ENCODE data around the gene FUT8.
"Not testable (repeated sequence)": the region's sequence is repeated elsewhere in the genome, so short reads cannot be mapped to it uniquely, and the experiment has no call there.

FUT8 gene

DNA sequence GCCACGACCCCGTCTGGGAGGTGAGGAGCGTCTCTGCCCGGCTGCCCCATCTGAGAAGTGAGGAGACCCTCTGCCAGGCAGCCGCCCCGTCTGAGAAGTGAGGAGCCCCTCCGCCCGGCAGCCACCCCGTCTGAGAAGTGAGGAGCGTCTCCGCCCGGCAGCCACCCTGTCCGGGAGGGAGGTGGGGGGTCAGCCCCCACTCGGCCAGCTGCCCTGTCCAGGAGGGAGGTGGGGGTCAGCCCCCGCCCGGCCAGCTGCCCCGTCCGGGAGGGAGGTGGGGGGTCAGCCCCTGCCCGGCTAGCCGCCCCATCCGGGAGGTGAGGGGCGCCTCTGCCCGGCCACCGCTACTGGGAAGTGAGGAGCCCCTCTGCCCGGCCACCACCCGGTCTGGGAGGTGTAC is 221.1 kb downstream of the FUT8 start:
- DNase-seq; intact Hi-C loops (cut with DNase I): not testable (repeated sequence)

DNA sequence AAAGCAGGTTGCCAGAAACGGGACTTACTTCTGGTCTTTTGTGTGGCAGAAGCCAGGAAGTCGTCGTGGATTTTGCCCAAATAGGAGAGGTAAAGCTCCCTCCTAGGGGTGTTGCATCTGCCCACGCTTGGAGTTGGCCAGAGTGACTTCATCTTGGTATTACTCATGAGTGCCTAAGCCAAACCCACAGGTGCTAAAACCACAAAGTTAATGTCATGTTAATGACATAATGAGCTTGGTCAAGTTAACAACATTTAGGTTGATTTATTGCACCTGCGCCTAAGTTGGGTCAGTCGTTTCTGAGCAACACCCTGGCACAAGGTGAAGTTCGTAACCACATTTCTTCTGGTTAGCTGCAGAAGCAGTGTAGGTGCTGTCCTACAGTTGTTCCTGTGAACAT is 225.2 kb downstream of the FUT8 start:
- intact Hi-C loops (cut with DNase I) = no loop called here
- no peak for DNase-seq

- DNase-seq = no peak
- intact Hi-C loops (cut with DNase I) = no loop called here
Observed at GRCh38 chr14:65639216-65639615, 226.7 kb downstream of the FUT8 start.

DNA sequence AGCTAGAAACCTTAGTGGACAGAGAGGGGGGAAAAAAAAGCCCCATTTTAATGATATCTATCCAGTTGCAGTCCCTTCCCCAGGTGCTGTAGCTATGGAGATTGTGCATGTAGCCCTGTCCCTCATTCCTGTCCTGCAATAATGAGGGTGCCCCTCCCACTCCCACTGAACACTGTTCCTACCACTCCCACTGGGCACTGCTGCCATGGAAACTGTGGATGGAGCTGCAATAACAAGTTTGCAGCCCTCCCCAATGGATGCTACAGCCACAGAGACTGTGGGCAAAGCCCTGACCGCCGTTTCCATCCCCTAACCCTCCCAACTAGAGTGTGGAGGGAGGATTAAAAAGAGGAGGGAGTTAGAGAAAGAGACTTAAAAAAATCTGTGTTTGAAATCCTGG is 238.3 kb downstream of the FUT8 start:
- DNase-seq = no peak
- intact Hi-C loops (cut with DNase I) = no loop called here

GRCh38 chr14:65656554-65656953 is 244.0 kb downstream of the FUT8 start:
- intact Hi-C loops (cut with DNase I) = no loop called here
- DNase-seq = no peak

DNA sequence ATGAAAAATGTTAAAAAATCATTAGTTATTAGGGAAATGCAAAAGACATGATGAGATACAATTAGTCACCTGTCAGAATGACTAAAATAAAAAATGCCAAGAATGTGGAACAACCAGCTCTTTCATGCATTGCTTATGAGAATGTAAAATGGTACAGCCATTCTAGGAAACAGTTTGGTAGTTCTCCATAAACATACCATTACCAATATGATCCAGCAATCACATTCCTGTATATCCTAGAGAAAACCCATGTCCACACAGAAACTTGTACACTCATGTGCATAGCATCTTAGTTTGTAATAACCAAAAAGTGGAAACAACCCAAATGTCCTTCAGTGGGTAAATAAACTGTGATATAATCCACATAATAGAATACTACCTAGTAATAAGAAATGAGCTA is 245.7 kb downstream of the FUT8 start:
- intact Hi-C loops (cut with DNase I) = no loop called here
- DNase-seq = no peak

GRCh38 chr14:65661865-65662264 is 249.3 kb downstream of the FUT8 start:
- no peak for DNase-seq
- intact Hi-C loops (cut with DNase I) = no loop called here

- DNase-seq = no peak
- intact Hi-C loops (cut with DNase I) = no loop called here
Observed at GRCh38 chr14:65664436-65664835, 251.9 kb downstream of the FUT8 start.

DNA sequence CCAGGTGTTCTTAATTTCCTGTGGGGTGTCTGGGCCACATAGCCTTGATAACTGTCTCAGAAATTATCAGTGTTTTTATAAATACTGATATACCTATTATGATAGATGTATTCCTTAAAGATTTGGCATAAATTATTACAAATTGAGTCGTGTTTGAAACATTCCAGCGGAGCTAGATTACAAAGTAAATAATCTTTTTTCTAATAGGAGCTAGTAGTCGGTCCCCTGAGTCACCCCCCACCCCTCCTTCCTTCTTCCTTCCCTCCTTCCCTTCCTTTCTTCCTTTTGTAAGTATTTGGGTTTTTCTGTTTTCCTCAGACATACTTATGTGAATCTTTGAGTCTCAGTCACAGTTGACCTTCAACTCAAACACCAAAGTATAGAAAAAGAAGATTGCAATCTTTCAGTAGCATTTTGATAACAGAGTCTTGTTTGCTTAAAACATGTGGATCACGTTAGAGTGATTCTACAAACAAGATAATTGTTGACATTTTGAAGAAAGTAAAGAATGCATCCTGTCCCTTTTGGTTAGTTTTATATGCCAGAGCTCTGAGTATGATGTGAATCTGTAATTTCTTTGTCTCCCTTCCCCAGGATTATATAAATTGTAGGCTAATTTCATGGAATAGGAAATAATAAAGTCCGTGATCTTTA is 264.0 kb downstream of the FUT8 start:
- intact Hi-C loops (cut with DNase I) = no loop called here
- DNase-seq = no peak

GRCh38 chr14:65685572-65685971 is 273.0 kb downstream of the FUT8 start:
- DNase-seq = no peak
- intact Hi-C loops (cut with DNase I) = no loop called here

- intact Hi-C loops (cut with DNase I) = no loop called here
- DNase-seq = no peak
Observed at GRCh38 chr14:65686761-65687160, 274.2 kb downstream of the FUT8 start.

- intact Hi-C loops (cut with DNase I) = no loop called here
- DNase-seq = no peak
Observed at GRCh38 chr14:65689070-65689469, 276.5 kb downstream of the FUT8 start.

GRCh38 chr14:65692566-65692965 is 280.0 kb downstream of the FUT8 start:
- intact Hi-C loops (cut with DNase I); DNase-seq: not testable (repeated sequence)

GRCh38 chr14:65696801-65697200 is 284.3 kb downstream of the FUT8 start:
- no peak for DNase-seq
- intact Hi-C loops (cut with DNase I) = no loop called here

DNA sequence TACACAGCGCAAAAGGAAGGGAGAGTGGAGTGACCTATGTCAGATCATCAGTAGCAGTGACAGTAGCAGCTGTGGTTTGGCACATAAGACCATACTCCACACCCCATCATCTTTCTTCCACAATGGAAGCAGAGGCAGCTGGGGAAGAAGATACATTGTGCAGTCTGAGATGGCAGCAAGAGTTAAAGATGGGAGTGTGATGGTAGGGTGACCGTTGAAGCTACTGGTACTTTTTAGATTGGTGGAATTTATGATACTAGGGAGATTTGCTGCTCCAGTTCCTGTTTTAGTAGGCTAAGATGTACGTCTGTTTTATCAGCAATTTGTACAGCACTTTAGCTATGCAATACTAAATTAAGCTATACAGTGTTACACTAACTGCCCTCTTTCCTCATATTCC is 291.0 kb downstream of the FUT8 start:
- no peak for DNase-seq
- intact Hi-C loops (cut with DNase I) = no loop called here

- no peak for DNase-seq
- intact Hi-C loops (cut with DNase I) = no loop called here
Observed at GRCh38 chr14:65703996-65704395, 291.5 kb downstream of the FUT8 start.

DNA sequence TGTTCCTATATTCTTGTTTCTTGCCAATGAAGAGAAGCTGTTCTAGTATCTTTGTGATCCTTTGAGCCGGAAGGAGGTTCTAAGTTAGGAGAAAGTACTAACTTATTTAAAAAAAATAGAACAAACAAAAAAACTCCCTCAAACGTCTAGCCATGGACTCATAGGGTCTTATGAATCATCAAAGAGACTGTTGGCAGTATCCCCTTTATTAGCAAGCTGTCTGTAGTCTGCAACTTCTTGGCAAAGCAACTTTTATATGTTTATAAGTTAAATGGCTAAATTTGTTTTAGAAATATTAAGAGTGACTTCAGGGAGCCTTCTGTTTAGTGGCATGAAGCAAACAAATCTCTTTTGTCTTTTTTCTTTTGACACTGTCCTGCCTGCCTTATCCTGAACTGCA is 291.9 kb downstream of the FUT8 start:
- intact Hi-C loops (cut with DNase I) = no loop called here
- DNase-seq = no peak

- intact Hi-C loops (cut with DNase I) = no loop called here
- no peak for DNase-seq
Observed at GRCh38 chr14:65704850-65705249, 292.3 kb downstream of the FUT8 start.

- no peak for DNase-seq
- intact Hi-C loops (cut with DNase I) = no loop called here
Observed at GRCh38 chr14:65709576-65709975, 297.0 kb downstream of the FUT8 start.

DNA sequence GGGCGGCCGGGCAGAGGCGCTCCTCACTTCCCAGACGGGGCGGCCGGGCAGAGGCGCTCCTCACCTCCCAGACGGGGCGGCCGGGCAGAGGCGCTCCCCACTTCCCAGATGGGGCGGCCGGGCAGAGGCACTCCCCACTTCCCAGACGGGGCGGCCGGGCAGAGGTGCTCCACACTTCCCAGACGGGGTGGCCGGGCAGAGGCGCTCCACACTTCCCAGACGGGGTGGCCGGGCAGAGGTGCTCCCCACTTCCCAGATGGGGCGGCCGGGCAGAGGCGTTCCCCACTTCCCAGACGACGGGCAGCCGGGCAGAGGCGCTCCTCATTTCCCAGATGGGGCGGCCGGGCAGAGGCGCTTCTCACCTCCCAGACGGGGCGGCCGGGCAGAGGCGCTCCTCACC is 304.3 kb downstream of the FUT8 start:
- DNase-seq; intact Hi-C loops (cut with DNase I): not testable (repeated sequence)

DNA sequence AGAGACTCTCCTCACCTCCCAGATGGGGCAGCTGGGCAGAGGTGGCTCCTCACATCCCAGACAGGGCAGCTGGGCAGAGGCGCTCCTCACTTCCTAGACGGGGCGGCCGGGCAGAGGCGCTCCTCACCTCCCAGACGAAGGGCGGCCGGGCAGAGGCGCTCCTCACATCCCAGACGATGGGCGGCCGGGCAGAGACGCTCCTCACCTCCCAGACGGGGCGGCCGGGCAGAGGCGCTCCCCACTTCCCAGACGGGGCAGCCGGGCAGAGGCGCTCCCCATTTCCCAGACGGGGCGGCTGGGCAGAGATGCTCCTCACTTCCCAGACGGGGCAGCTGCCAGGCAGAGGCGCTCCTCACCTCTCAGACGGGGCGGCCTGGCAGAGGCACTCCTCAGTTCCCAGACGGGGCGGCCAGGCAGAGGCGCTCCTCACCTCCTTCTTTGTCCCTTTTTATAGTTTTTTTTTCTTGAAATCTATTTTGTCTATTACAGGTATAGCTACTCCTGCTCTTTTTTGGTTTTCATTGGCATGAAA is 304.9 kb downstream of the FUT8 start:
- intact Hi-C loops (cut with DNase I) = not testable (repeated sequence)

DNA sequence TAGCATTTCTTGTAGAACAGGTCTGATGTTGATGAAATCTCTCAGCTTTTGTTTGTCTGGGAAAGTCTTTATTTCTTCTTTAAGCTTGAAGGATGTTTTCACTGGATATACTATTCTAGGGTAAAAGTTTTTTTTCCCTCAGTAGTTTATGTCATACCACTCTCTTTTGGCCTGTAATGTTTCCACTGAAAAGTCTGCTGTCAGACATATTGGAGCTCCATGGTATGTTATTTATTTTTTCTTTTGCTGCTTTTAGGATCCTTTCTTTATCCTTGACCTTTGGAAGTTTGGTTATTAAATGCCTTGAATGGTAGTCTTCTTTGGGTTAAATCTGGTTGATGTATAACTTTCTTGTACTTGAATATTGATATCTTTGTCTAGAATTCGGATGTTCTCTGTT is 306.1 kb downstream of the FUT8 start:
- intact Hi-C loops (cut with DNase I) = no loop called here
- DNase-seq = no peak

More for the DNA sequence above, 304.9 kb downstream of the FUT8 start:
- not testable (repeated sequence) for DNase-seq
